B cell (primary cell): ENCODE measurements around the gene ZC3HAV1L. TPM values are rescaled to one million over a fixed set of nuclear protein-coding genes. Genes with fewer than 3 reads are reported as not detected.

Source experiments
- ATAC-seq: fragments of 200-7000 bp; cut with Tn5 transposase; one replicate; pipeline ENCODE4 v1.10.0; 2021; ENCODE audit warnings: low read depth, mild to moderate bottlenecking, moderate number of reproducible peaks, moderate library complexity
- CTCF ChIA-PET: fragments of 350-600 bp; sonication (Branson Sonifier 250); formaldehyde crosslinking; loops from one replicate; lab custom pipeline; 2021; ENCODE audit warnings: antibody characterized with exemption, inconsistent platforms; lab: Charles Lee
- POLR2A ChIA-PET: fragments of 350-600 bp; sonication (Branson Sonifier 250); formaldehyde crosslinking; loops from one replicate; lab custom pipeline; 2021; ENCODE audit warnings: antibody characterized with exemption; lab: Charles Lee
- DNase-seq: peaks from one replicate; pipeline ENCODE4 v3.0.0; 2013
- H2AFZ ChIP-seq: 2 replicates; pipeline ENCODE4 v1.6.1; 2012; ENCODE audit warnings: mild to moderate bottlenecking, low read depth, low read length; ENCODE audit not compliant: insufficient read depth, poor library complexity, severe bottlenecking
- H3K27ac ChIP-seq, 2 donors: 1 replicate in 1 of 2; 2 replicates in 1 of 2; pipeline ENCODE4 v1.5.1; 2012 to 2013; ENCODE audit warnings: low read length in 2 of 2, mild to moderate bottlenecking in 2 of 2, moderate library complexity in 1 of 2
- H3K27me3 ChIP-seq, 4 experiments: fragments of 200-600 bp in 1 of 4; sonication (generic) in 1 of 4; replicated peaks in 1 of 4; 1 replicate in 2 of 4; 2 replicates in 2 of 4; pipeline versions ENCODE4 v1.6.1 to v1.7.0; 2013 to 2016; ENCODE audit warnings: low read length in 3 of 4, mild to moderate bottlenecking in 2 of 4, mixed read lengths in 1 of 4, moderate library complexity in 1 of 4; ENCODE audit not compliant: insufficient read depth in 4 of 4, control insufficient read depth in 3 of 4; ENCODE audit errors: control extremely low read depth in 1 of 4
- H3K36me3 ChIP-seq, 2 experiments: replicated peaks in 1 of 2; 1 replicate in 1 of 2; 2 replicates in 1 of 2; pipeline versions ENCODE4 v1.6.1 to v1.7.1; 2013; ENCODE audit warnings: low read length in 1 of 2; ENCODE audit not compliant: insufficient read depth in 2 of 2, control insufficient read depth in 1 of 2; ENCODE audit errors: control extremely low read depth in 1 of 2, extremely low read depth in 1 of 2
- H3K4me1 ChIP-seq, 2 donors: fragments of 200-600 bp in 1 of 2; sonication (generic) in 1 of 2; 1 replicate in 1 of 2; 2 replicates in 1 of 2; pipeline versions ENCODE4 v1.5.1 to v1.6.1; 2013 to 2017; ENCODE audit warnings: low read length in 2 of 2; ENCODE audit not compliant: control insufficient read depth in 2 of 2, insufficient read depth in 2 of 2
- H3K4me2 ChIP-seq: replicated peaks from 2 replicates; pipeline ENCODE3; 2012; ENCODE audit warnings: mild to moderate bottlenecking, low read depth, low read length; ENCODE audit not compliant: poor library complexity, severe bottlenecking
- H3K4me3 ChIP-seq, 5 experiments: fragments of 200-600 bp in 1 of 5; sonication (generic) in 1 of 5; 1 replicate in 3 of 5; 2 replicates in 2 of 5; pipeline versions ENCODE4 v1.5.1 to v1.7.0; 2011 to 2016; ENCODE audit warnings: low read length in 4 of 5, mild to moderate bottlenecking in 4 of 5, low read depth in 2 of 5, control low read depth in 1 of 5, moderate library complexity in 1 of 5; ENCODE audit not compliant: insufficient read depth in 1 of 5; ENCODE audit errors: control extremely low read depth in 1 of 5, extremely low read depth in 1 of 5
- H3K79me2 ChIP-seq: fragments of 200-600 bp; sonication (generic); one replicate; pipeline ENCODE4 v1.6.0; 2016; ENCODE audit warnings: low read length; ENCODE audit not compliant: control insufficient read depth, insufficient read depth
- H3K9ac ChIP-seq: fragments of 200-600 bp; sonication (generic); 2 replicates; pipeline ENCODE4 v1.6.1; 2017; ENCODE audit warnings: mild to moderate bottlenecking, low read length, moderate library complexity
- H3K9me3 ChIP-seq, 3 donors: one replicate each; pipeline versions ENCODE4 v1.6.1 to v1.7.1; 2013; ENCODE audit warnings: low read length in 2 of 3; ENCODE audit not compliant: control insufficient read depth in 2 of 3, insufficient read depth in 1 of 3; ENCODE audit errors: control extremely low read depth in 1 of 3
- H4K20me1 ChIP-seq: 2 replicates; pipeline ENCODE4 v1.6.0; 2012; ENCODE audit warnings: mild to moderate bottlenecking, low read length; ENCODE audit not compliant: insufficient read depth, control insufficient read depth, poor library complexity, severe bottlenecking
- H3K27ac Mint-ChIP-seq: one replicate; pipeline ENCODE4 v1.8.0; 2021; ENCODE audit warnings: mixed read lengths
- H3K27me3 Mint-ChIP-seq: one replicate; pipeline ENCODE4 v1.8.0; 2021; ENCODE audit warnings: mixed read lengths
- H3K4me1 Mint-ChIP-seq: one replicate; pipeline ENCODE4 v1.8.0; 2021; ENCODE audit warnings: mixed read lengths
- H3K4me3 Mint-ChIP-seq: one replicate; pipeline ENCODE4 v1.8.0; 2021; ENCODE audit warnings: mixed read lengths
- H3K9me3 Mint-ChIP-seq: one replicate; pipeline ENCODE4 v1.8.0; 2022; ENCODE audit warnings: mixed read lengths; ENCODE audit not compliant: insufficient read depth
- CTCF ChIP-seq: fragments of 200-600 bp; IDR thresholded peaks from one replicate; pipeline ENCODE4 v1.8.0; 2022; ENCODE audit warnings: antibody characterized with exemption, mild to moderate bottlenecking
- EZH2 ChIP-seq: IDR thresholded peaks from 2 replicates; pipeline ENCODE4 v1.6.1; 2012; ENCODE audit warnings: borderline replicate concordance, low read depth, mild to moderate bottlenecking, moderate library complexity, low read length; ENCODE audit not compliant: insufficient read depth, poor library complexity, severe bottlenecking
- WGBS: methylation state at CpG from one replicate; pipeline ENCODE4 v1.1.5; 2013; ENCODE audit warnings: missing lambda C conversion rate; ENCODE audit not compliant: insufficient coverage; 5-methylcytosine and 5-hydroxymethylcytosine counted together
- intact Hi-C: fragments of 100-400 bp; cut with micrococcal nuclease; formaldehyde crosslinking; loops from one replicate; pipeline ENCODE4 v1.10.0; 2022
- polyA plus RNA-seq: library from polyadenylated mRNA; depleted of rRNA; stranded (reverse); fragments of >200 nt; gene quantifications from 2 replicates; pipeline ENCODE4 v1.2.3, GENCODE V29; 2012
- total RNA-seq, 2 donors: library from RNA; stranded (reverse); fragments of 120-200 nt in 1 of 2; gene quantifications; 1 replicate in 1 of 2; 2 replicates in 1 of 2; pipeline versions ENCODE4 v1.2.3 to v1.2.4, GENCODE V29; 2013 to 2022

ZC3HAV1L gene
- total and polyA plus RNA-seq, 2 donors (not counting 1 experiment from before 2014, with no cell fraction given): 0.82 to 1.8 TPM

GRCh38 chr7:139066315-139066714, 30.5 kb upstream of the ZC3HAV1L start:
- no peaks in the 10 kb centered on the region for H3K4me1 Mint-ChIP-seq
- CTCF ChIA-PET: interaction anchor here (0.9 to 3.6 kb wide), 3 partner anchors 9 to 62 kb away, joined by 3 to 24 read pairs (median 6); no protein-coding TSS in a partner anchor

GRCh38 chr7:139065323-139065722, 29.5 kb upstream of the ZC3HAV1L start:
- Histone ChIP-seq H3K27me3 (no peaks in the 10 kb centered on the region), H3K9ac (no peak overlapping the region), H3K36me3 (peaks cover 17 to 93% of the 10 kb centered on the region in 2 experiments), H3K9me3 (no peaks in the 10 kb centered on the region), H3K27ac (no peak overlapping the region), H3K79me2 (peaks cover 67% of the 10 kb centered on the region), H2AFZ (no peak overlapping the region), H3K4me3 (no peak overlapping the region), H4K20me1 (peaks cover 68% of the 10 kb centered on the region), H3K4me2 (no peak overlapping the region), H3K4me1 (no peaks in the 10 kb centered on the region)
- ChIA-PET POLR2A (no interaction called here), CTCF (interaction anchor here (1.8 to 3.6 kb wide), 2 partner anchors 10 to 48 kb away, joined by 6 to 24 read pairs; no protein-coding TSS in a partner anchor)
- WGBS: 94% methylated on average over 7 of the region's 11 CpGs
- no peaks in the 10 kb centered on the region for H3K9me3 Mint-ChIP-seq
- peaks cover 1% of the 10 kb centered on the region for H3K4me1 Mint-ChIP-seq
- H3K27me3 Mint-ChIP-seq: no peaks in the 10 kb centered on the region
- no peak for ATAC-seq
- intact Hi-C loops: no loop called here
- no peak for DNase-seq
- no peak overlapping the region for H3K4me3 Mint-ChIP-seq
- TF ChIP-seq EZH2: no peak
- TF ChIP-seq CTCF: no peak
- peak overlapping the region; percentile 26 for H3K27ac Mint-ChIP-seq

More at GRCh38 chr7:139066315-139066714, 30.5 kb upstream of the ZC3HAV1L start:
- no peak overlapping the region for H3K27ac ChIP-seq
- H3K36me3 ChIP-seq: peaks cover 17 to 89% of the 10 kb centered on the region in 2 experiments
- no peak for DNase-seq
- peaks cover 70% of the 10 kb centered on the region for H4K20me1 ChIP-seq
- no peak overlapping the region for H3K4me2 ChIP-seq
- H2AFZ ChIP-seq: no peak overlapping the region
- Mint-ChIP-seq H3K27me3 (no peaks in the 10 kb centered on the region), H3K27ac (no peak overlapping the region), H3K4me3 (no peak overlapping the region), H3K9me3 (no peaks in the 10 kb centered on the region)
- H3K79me2 ChIP-seq: peaks cover 74% of the 10 kb centered on the region
- H3K9me3 ChIP-seq: no peaks in the 10 kb centered on the region
- no peak for ATAC-seq
- intact Hi-C loops: no loop called here
- no peak overlapping the region for H3K4me3 ChIP-seq
- POLR2A ChIA-PET: no interaction called here
- H3K4me1 ChIP-seq: no peaks in the 10 kb centered on the region
- H3K9ac ChIP-seq: no peak overlapping the region
- 100% methylated on average over 5 of the region's 9 CpGs for WGBS
- no peaks in the 10 kb centered on the region for H3K27me3 ChIP-seq
- TF ChIP-seq CTCF (no peak), EZH2 (no peak)
